Esophagus squamous epithelium (tissue), 5 donors: ENCODE results near the gene GGACT. TPM values are rescaled to one million over a fixed set of nuclear protein-coding genes. Genes with fewer than 3 reads are reported as not detected.

ENCODE experiments used
- DNase-seq: peaks from one replicate; lab custom pipeline; 2025; lab: John Stamatoyannopoulos, UW
- H3K27ac ChIP-seq, 4 donors: fragments of 200-600 bp; sonication (generic); one replicate each; pipeline ENCODE4 v1.5.1; 2016 to 2019; ENCODE audit warnings: mild to moderate bottlenecking in 1 of 4
- H3K27me3 ChIP-seq, 4 donors: fragments of 200-600 bp; sonication (generic); 1 replicate in 3 of 4; 2 replicates in 1 of 4; pipeline versions ENCODE4 v1.5.1 to v1.6.0; 2017 to 2021; ENCODE audit warnings: antibody characterized with exemption in 1 of 4
- H3K36me3 ChIP-seq, 3 donors: fragments of 200-600 bp; sonication (generic); one replicate each; pipeline ENCODE4 v1.5.1; 2016 to 2019
- H3K4me1 ChIP-seq, 3 donors: fragments of 200-600 bp; sonication (generic); one replicate each; pipeline ENCODE4 v1.5.1; 2017 to 2019
- H3K4me3 ChIP-seq, 4 donors: fragments of 200-600 bp; sonication (generic); 1 replicate in 3 of 4; 2 replicates in 1 of 4; pipeline ENCODE4 v1.5.1; 2016 to 2019; ENCODE audit warnings: mild to moderate bottlenecking in 2 of 4, moderate library complexity in 1 of 4
- H3K9me3 ChIP-seq, 3 donors: fragments of 200-600 bp; sonication (generic); one replicate each; pipeline ENCODE4 v1.5.1; 2016 to 2019
- CTCF ChIP-seq, 6 experiments: fragments of 450-650 bp in 4 of 6; fragments of 200-600 bp in 2 of 6; sonication (generic) in 2 of 6; IDR thresholded peaks; one replicate each; pipeline ENCODE4 v1.5.1; 2016 to 2019; ENCODE audit warnings: antibody characterized with exemption in 6 of 6, mild to moderate bottlenecking in 4 of 6, moderate library complexity in 4 of 6
- POLR2A ChIP-seq, 4 donors: fragments of 450-650 bp; IDR thresholded peaks; one replicate each; pipeline ENCODE4 v1.6.1; 2017; ENCODE audit warnings: antibody characterized with exemption in 4 of 4, mild to moderate bottlenecking in 4 of 4, moderate library complexity in 3 of 4
- WGBS, 2 donors: methylation state at CpG; one replicate each; pipeline ENCODE4 v1.1.5; 2018; 5-methylcytosine and 5-hydroxymethylcytosine counted together
- intact Hi-C: fragments of 100-400 bp; cut with DNase I; formaldehyde crosslinking; loops from one replicate; pipeline ENCODE4 v1.15.0; 2022
- total RNA-seq, 4 donors: library from RNA; depleted of rRNA; stranded (reverse); fragments of >200 nt; gene quantifications; one replicate each; pipeline ENCODE4 v1.1.0, GENCODE V29; 2016
- donor health status: DM: yes; HTN: yes; CAD: no.

GGACT gene
- total RNA-seq, 4 donors from 2014 or later = 0.75 to 5.1 (median 2.0) TPM

- intact Hi-C loops = no loop called here
- 80 to 98% methylated on average over 8 to 15 of the region's 15 CpGs for WGBS, 2 donors
- Histone ChIP-seq H3K9me3 (no peaks in the 10 kb centered on the region), H3K36me3 (no peaks in the 10 kb centered on the region), H3K4me1 (no peaks in the 10 kb centered on the region), H3K27me3 (no peaks in the 10 kb centered on the region), H3K4me3 (no peak overlapping the region), H3K27ac (peak overlapping the region; percentile 40 to 72 (median 64))
- TF ChIP-seq POLR2A (IDR thresholded peaks at IDR 0.05) (no peak), CTCF (IDR thresholded peaks at IDR 0.05) (no peak)
- DNase-seq = no peak
Measured at GRCh38 chr13:100560498-100561157, 28.0 kb downstream of the GGACT start.

DNA sequence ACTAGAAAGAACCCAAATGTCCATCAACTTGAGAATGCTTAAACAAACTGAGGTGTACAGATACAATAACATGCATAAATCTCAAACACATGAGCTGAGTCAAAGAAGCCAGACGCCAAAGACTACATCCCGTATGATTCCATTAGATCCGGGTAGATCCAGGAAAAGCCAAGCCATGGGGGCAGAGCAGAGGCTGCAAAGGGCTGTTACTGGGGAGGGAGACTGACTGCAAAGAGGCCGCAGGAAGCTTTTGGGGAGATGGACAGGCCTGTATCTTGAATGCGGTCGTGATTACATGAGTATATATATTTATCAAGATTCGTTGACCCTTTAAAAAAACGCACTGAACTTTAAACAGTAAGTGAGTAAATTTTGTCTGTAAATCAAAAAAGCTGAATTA lies 28.7 kb downstream of the GGACT start:
- Histone ChIP-seq H3K4me1 (no peaks in the 10 kb centered on the region), H3K9me3 (no peaks in the 10 kb centered on the region), H3K36me3 (no peaks in the 10 kb centered on the region), H3K27me3 (no peaks in the 10 kb centered on the region), H3K4me3 (no peak overlapping the region), H3K27ac (peak overlapping the region; percentile 19 to 72 (median 64))
- intact Hi-C loops = no loop called here
- TF ChIP-seq CTCF (IDR thresholded peaks at IDR 0.05) = no peak
- TF ChIP-seq POLR2A (IDR thresholded peaks at IDR 0.05) = no peak
- DNase-seq = no peak
- 92% methylated on average over 8 of the region's 8 CpGs for WGBS, 2 donors

GRCh38 chr13:100552755-100553154 lies 35.8 kb downstream of the GGACT start:
- Histone ChIP-seq H3K4me1 (peaks cover 0 to 19% (median 9%) of the 10 kb centered on the region in 3 donors), H3K4me3 (no peak overlapping the region), H3K36me3 (no peaks in the 10 kb centered on the region), H3K9me3 (no peaks in the 10 kb centered on the region), H3K27me3 (no peaks in the 10 kb centered on the region), H3K27ac (no peak overlapping the region)
- WGBS, 2 donors = 88 to 97% methylated on average over 9 to 11 of the region's 11 CpGs
- intact Hi-C loops = no loop called here
- DNase-seq = no peak
- no peak for TF ChIP-seq CTCF (IDR thresholded peaks at IDR 0.05)
- TF ChIP-seq POLR2A (IDR thresholded peaks at IDR 0.05) = no peak

- Histone ChIP-seq H3K4me1 (peaks cover 19 to 51% (median 33%) of the 10 kb centered on the region in 3 donors), H3K4me3 (no peak overlapping the region), H3K27me3 (no peaks in the 10 kb centered on the region), H3K27ac (peak overlapping the region in 2 of 4 donors; percentile 51 to 73), H3K9me3 (no peaks in the 10 kb centered on the region), H3K36me3 (no peaks in the 10 kb centered on the region)
- WGBS, 2 donors = 68 to 93% methylated on average over 5 to 6 of the region's 9 CpGs
- DNase-seq = no peak
- intact Hi-C loops = no loop called here
- TF ChIP-seq POLR2A (IDR thresholded peaks at IDR 0.05) = no peak
- TF ChIP-seq CTCF (IDR thresholded peaks at IDR 0.05) = no peak
Measured at GRCh38 chr13:100549316-100549715, 39.3 kb downstream of the GGACT start.

GRCh38 chr13:100547791-100548201 lies 40.8 kb downstream of the GGACT start:
- peaks cover 20 to 66% (median 41%) of the 10 kb centered on the region in 3 donors for H3K4me1 ChIP-seq
- H3K27ac ChIP-seq = peak overlapping the region; percentile 37 to 82 (median 76)
- no peaks in the 10 kb centered on the region for H3K27me3 ChIP-seq
- 8 to 32% methylated on average over 8 of the region's 9 CpGs for WGBS, 2 donors
- no peaks in the 10 kb centered on the region for H3K9me3 ChIP-seq
- DNase-seq = no peak
- no peak for TF ChIP-seq POLR2A (IDR thresholded peaks at IDR 0.05)
- no peak for TF ChIP-seq CTCF (IDR thresholded peaks at IDR 0.05)
- intact Hi-C loops = no loop called here
- no peaks in the 10 kb centered on the region for H3K36me3 ChIP-seq
- H3K4me3 ChIP-seq = no peak overlapping the region
